Subcutaneous adipose tissue (tissue), 4 donors: Measurements from ENCODE around the gene TMEFF2. TPM values are rescaled to one million over a fixed set of nuclear protein-coding genes. Genes with fewer than 3 reads are reported as not detected.

Experiments
- CTCF ChIP-seq: fragments of 450-650 bp; IDR thresholded peaks from one replicate; pipeline ENCODE4 v1.5.1; 2016; ENCODE audit warnings: low read depth, mild to moderate bottlenecking, control low read depth, antibody characterized with exemption, moderate library complexity
- total RNA-seq, 4 donors: library from RNA; depleted of rRNA; stranded (reverse); fragments of >200 nt; gene quantifications; one replicate each; pipeline ENCODE4 v1.1.0, GENCODE V29; 2016

Gene TMEFF2
- total RNA-seq, 4 donors from 2014 or later, result 0.22 TPM; not detected in 3

GRCh38 chr2:192197357-192197756, 2.6 kb upstream of the TMEFF2 start:
- no peak for TF ChIP-seq CTCF

- TF ChIP-seq CTCF, result no peak
These were observed 1.9 kb upstream of the TMEFF2 start for GRCh38 chr2:192196421-192197194.

GRCh38 chr2:192195548-192196418, 1.1 kb upstream of the TMEFF2 start:
- TF ChIP-seq CTCF, result no peak

GRCh38 chr2:192194265-192194865, 368 bp downstream of the TMEFF2 start:
- TF ChIP-seq CTCF, result no peak

- no peak for TF ChIP-seq CTCF
These were observed 4.3 kb downstream of the TMEFF2 start for GRCh38 chr2:192190474-192190873.

DNA sequence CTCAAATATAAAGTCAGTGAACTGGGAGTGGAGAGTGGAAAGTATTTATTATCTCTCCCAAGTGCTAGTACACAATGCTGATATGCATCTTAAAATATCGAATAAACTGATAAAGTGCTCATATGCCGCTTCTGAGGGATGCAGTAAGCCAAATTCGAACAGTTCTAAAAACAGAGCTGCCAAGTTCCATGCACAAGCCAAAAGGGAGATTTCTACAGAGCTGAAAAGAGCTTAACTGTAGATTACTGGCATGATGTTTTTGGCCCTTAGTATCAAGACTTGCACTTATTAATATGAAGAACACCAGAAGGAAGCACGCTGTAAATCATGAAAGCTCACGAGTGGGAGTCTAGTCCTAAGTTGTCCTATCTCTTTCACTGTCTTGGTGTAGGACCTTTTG, 7.9 kb downstream of the TMEFF2 start:
- no peak for TF ChIP-seq CTCF

- TF ChIP-seq CTCF, result no peak
These were observed 10.4 kb downstream of the TMEFF2 start for GRCh38 chr2:192184349-192184748.
